SKM-1 (cell line): ENCODE results near the gene TRHDE.
A peak's percentile ranks its signal among the peaks of the same experiment; 100 is the strongest.

Experiments
- DNase-seq: peaks from one replicate; lab custom pipeline; 2025; ENCODE audit not compliant: unreplicated experiment; lab: John Stamatoyannopoulos, UW

Gene TRHDE

GRCh38 chr12:72313806-72314205, 41.6 kb downstream of the TRHDE start:
- DNase-seq, result no peak

- no peak for DNase-seq
Measured at GRCh38 chr12:72315858-72316257, 43.7 kb downstream of the TRHDE start.

- DNase-seq, result no peak
Measured at GRCh38 chr12:72318341-72318740, 46.2 kb downstream of the TRHDE start.

- DNase-seq, result no peak
Measured at GRCh38 chr12:72323881-72324280, 51.7 kb downstream of the TRHDE start.

GRCh38 chr12:72330301-72330700, 58.1 kb downstream of the TRHDE start:
- no peak for DNase-seq

- no peak for DNase-seq
Measured at GRCh38 chr12:72330784-72331183, 58.6 kb downstream of the TRHDE start.

- DNase-seq, result no peak
Measured at GRCh38 chr12:72337382-72337781, 65.2 kb downstream of the TRHDE start.

- no peak for DNase-seq
Measured at GRCh38 chr12:72337946-72338345, 65.8 kb downstream of the TRHDE start.

GRCh38 chr12:72338437-72338836, 66.3 kb downstream of the TRHDE start:
- no peak for DNase-seq

- peak; percentile 0 for DNase-seq
Measured at GRCh38 chr12:72346363-72346944, 74.3 kb downstream of the TRHDE start.

GRCh38 chr12:72349491-72349890, 77.3 kb downstream of the TRHDE start:
- no peak for DNase-seq

GRCh38 chr12:72359416-72359815, 87.2 kb downstream of the TRHDE start:
- DNase-seq, result no peak

- no peak for DNase-seq
Measured at GRCh38 chr12:72365151-72365550, 93.0 kb downstream of the TRHDE start.

- DNase-seq, result no peak
Measured at GRCh38 chr12:72366255-72366654, 94.1 kb downstream of the TRHDE start.

- no peak for DNase-seq
Measured at GRCh38 chr12:72368298-72368697, 96.1 kb downstream of the TRHDE start.

- DNase-seq, result no peak
Measured at GRCh38 chr12:72368719-72369422, 96.7 kb downstream of the TRHDE start.

GRCh38 chr12:72369423-72369959, 97.3 kb downstream of the TRHDE start:
- DNase-seq, result no peak

- DNase-seq, result no peak
Measured at GRCh38 chr12:72380441-72380840, 108.3 kb downstream of the TRHDE start.

GRCh38 chr12:72388322-72388721, 116.2 kb downstream of the TRHDE start:
- no peak for DNase-seq

GRCh38 chr12:72390146-72390545, 118.0 kb downstream of the TRHDE start:
- DNase-seq, result no peak

GRCh38 chr12:72406111-72406510, 133.9 kb downstream of the TRHDE start:
- no peak for DNase-seq

GRCh38 chr12:72432037-72432604, 160.0 kb downstream of the TRHDE start:
- DNase-seq, result no peak
